ENCODE measurements around the gene OTOS.

OTOS gene

GRCh38 chr2:240111253-240111652 is 29.2 kb downstream of the OTOS start:
- DNase-seq = no peak

- no peak for DNase-seq
Measured at GRCh38 chr2:240109386-240109785, 31.1 kb downstream of the OTOS start.

GRCh38 chr2:240107477-240107796 is 33.0 kb downstream of the OTOS start:
- no peak for DNase-seq

GRCh38 chr2:240106765-240107476 is 33.5 kb downstream of the OTOS start:
- DNase-seq = no peak

- DNase-seq = no peak
Measured at GRCh38 chr2:240105982-240106381, 34.5 kb downstream of the OTOS start.

GRCh38 chr2:240103136-240103535 is 37.3 kb downstream of the OTOS start:
- no peak for DNase-seq

GRCh38 chr2:240098349-240098748 is 42.1 kb downstream of the OTOS start:
- no peak for DNase-seq

- no peak for DNase-seq
Measured at GRCh38 chr2:240095556-240096523, 44.6 kb downstream of the OTOS start.

- DNase-seq = no peak
Measured at GRCh38 chr2:240089306-240089705, 51.2 kb downstream of the OTOS start.

Data from SHP77 treated with DMSO at 0.1 percent for 48 hours (cell line).